Esophagus squamous epithelium (tissue), 4 donors: ENCODE measurements around the gene PDS5A.

Experiments
- CTCF ChIP-seq, 6 experiments: fragments of 450-650 bp in 4 of 6; fragments of 200-600 bp in 2 of 6; sonication (generic) in 2 of 6; IDR thresholded peaks; one replicate each; pipeline ENCODE4 v1.5.1; 2016 to 2019; ENCODE audit warnings: antibody characterized with exemption in 6 of 6, mild to moderate bottlenecking in 4 of 6, moderate library complexity in 4 of 6
- POLR2A ChIP-seq, 4 donors: fragments of 450-650 bp; IDR thresholded peaks; one replicate each; pipeline ENCODE4 v1.6.1; 2017; ENCODE audit warnings: antibody characterized with exemption in 4 of 4, mild to moderate bottlenecking in 4 of 4, moderate library complexity in 3 of 4

- TF ChIP-seq CTCF (IDR thresholded peaks at IDR 0.05) (no peak), POLR2A (IDR thresholded peaks at IDR 0.05) (no peak)
Observed at GRCh38 chr4:39889226-39889625, 88.5 kb downstream of the PDS5A start.
